Measurements from ENCODE around the gene FGFR3.

Gene FGFR3

DNA sequence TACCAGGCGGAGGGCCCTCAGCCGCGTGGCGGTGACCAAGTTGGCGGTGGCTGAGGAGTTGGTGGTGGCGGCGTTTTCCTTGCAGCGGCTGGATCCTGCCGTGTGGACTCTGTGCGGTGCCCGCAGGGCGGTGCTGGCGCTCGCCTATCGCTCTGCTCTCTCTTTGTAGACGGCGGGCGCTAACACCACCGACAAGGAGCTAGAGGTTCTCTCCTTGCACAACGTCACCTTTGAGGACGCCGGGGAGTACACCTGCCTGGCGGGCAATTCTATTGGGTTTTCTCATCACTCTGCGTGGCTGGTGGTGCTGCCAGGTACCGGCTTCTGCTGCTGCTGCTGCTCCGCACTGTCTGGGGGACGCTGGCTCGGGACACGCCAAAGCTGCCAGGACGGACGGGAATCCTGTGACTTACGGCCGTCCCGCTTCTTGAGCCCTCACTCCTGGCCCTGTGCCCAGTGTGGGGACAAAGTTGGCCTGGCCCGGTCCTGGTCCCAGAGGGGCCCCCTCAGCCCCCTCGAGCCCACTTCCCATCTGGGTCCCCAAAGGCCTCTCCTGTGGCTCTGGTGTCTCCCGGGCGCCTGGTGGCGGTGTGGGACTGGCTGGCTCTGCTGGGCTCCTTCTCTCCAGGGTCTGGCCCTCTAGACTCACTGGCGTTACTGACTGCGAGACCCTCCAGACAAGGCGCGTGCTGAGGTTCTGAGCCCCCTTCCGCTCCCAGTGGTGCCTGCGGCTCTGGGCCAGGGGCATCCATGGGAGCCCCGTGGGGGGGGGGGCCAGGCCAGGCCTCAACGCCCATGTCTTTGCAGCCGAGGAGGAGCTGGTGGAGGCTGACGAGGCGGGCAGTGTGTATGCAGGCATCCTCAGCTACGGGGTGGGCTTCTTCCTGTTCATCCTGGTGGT, 10.7 kb downstream of the FGFR3 start:
- DNase-seq, result no peak

DNA sequence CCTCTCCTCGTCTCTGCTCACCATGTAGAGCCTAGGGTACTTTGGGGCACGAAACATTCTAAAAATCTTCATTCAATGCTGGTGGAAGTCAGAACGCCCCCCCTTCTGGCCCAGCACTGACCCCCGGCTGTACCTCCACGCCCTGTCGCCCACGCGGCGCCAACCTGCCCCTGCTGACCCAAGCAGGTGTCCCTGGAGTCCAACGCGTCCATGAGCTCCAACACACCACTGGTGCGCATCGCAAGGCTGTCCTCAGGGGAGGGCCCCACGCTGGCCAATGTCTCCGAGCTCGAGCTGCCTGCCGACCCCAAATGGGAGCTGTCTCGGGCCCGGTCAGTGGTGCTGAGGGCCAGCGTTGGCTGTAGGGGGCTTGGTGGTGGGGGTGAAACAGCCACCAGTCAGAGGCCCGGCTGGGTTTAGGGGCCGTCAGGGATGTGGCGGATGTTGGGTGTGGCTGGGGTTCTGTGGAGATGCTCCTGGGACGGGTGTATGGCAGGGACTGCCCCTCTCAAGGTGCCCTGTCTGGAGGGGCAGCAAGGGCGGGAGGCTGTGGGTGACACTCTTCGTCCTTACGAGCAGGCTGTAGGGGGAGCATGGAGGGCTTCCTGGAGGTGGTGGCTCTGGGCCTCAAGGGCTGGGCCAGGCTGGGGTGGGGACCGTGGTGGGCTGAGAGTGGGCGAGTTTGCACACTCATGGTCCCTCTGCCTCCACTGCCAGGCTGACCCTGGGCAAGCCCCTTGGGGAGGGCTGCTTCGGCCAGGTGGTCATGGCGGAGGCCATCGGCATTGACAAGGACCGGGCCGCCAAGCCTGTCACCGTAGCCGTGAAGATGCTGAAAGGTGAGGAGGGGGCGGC, 11.8 kb downstream of the FGFR3 start:
- no peak for DNase-seq

DNA sequence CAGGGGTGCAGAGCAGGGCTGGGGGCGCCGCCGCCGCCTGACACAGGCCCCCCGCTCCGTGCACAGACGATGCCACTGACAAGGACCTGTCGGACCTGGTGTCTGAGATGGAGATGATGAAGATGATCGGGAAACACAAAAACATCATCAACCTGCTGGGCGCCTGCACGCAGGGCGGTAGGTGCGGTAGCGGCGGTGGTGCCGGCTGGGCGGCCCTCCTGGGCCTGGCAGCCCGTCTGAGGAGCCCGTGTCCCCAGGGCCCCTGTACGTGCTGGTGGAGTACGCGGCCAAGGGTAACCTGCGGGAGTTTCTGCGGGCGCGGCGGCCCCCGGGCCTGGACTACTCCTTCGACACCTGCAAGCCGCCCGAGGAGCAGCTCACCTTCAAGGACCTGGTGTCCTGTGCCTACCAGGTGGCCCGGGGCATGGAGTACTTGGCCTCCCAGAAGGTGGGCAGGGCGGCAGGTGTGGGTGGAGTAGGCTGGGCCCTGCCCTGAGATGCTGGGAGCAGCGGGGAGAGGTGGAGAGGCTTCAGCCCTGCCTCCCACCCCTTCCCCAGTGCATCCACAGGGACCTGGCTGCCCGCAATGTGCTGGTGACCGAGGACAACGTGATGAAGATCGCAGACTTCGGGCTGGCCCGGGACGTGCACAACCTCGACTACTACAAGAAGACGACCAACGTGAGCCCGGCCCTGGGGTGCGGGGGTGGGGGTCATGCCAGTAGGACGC, 12.6 kb downstream of the FGFR3 start:
- DNase-seq, result no peak

- DNase-seq, result no peak
Measured at GRCh38 chr4:1806223-1806564, 13.1 kb downstream of the FGFR3 start.

GRCh38 chr4:1806596-1807331, 13.7 kb downstream of the FGFR3 start:
- no peak for DNase-seq

DNA sequence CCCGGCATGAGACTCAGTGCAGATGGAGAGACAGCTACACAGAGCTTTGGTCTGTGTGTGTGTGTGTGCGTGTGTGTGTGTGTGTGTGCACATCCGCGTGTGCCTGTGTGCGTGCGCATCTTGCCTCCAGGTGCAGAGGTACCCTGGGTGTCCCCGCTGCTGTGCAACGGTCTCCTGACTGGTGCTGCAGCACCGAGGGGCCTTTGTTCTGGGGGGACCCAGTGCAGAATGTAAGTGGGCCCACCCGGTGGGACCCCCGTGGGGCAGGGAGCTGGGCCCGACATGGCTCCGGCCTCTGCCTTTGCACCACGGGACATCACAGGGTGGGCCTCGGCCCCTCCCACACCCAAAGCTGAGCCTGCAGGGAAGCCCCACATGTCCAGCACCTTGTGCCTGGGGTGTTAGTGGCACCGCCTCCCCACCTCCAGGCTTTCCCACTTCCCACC, 14.3 kb downstream of the FGFR3 start:
- no peak for DNase-seq

DNA sequence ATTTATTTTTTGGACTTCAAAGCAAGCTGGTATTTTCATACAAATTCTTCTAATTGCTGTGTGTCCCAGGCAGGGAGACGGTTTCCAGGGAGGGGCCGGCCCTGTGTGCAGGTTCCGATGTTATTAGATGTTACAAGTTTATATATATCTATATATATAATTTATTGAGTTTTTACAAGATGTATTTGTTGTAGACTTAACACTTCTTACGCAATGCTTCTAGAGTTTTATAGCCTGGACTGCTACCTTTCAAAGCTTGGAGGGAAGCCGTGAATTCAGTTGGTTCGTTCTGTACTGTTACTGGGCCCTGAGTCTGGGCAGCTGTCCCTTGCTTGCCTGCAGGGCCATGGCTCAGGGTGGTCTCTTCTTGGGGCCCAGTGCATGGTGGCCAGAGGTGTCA, 15.3 kb downstream of the FGFR3 start:
- DNase-seq, result no peak

DNA sequence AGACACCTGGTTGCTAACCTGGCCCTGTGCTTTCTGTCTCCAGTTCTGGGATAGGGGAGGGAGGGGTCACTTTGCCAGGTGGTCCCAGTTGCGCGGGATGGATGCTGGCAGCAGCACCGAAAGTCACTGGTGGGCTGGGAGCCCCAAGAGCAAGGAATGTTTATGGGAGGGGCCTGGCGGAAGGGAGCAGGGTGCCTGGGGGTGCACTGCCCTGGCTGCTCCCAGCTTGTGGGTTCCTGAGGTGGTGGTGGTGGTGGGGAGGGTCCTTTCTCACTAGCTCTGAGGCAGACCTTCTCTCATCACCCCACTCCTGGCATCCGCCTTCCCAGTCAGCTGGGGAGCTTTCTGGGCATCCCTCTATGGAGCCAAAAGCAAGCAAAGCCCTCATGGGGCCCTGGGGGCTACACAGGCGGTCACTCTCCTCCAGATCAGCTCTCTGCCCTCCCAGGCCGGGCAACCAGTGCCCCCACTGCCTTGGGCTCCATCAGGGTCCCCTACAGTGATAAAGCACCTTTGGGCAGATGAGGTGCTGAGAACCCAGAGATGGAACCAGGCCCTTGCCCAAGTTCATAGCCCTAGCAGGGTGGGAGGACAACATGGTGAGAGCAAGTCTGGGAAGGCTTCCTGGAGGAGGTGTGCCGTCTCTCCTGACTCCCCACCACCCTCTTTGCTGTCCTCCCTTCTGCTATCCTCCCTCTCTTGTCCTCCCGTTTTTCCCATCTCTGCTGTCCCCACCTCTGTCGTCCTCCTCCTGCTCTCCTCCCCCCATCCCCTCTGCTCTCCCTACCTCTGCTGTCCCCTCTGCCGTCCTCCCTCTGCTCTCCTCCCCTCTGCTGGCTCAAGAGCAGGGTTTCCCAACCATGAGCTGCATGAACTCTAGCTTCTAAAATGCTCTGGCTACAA, 16.0 kb downstream of the FGFR3 start:
- DNase-seq, result no peak

GRCh38 chr4:1809754-1810502, 16.8 kb downstream of the FGFR3 start:
- peak in 1 of 2 experiments; percentile 6 for DNase-seq

GRCh38 chr4:1810765-1811164, 17.7 kb downstream of the FGFR3 start:
- DNase-seq, result no peak

- DNase-seq, result no peak
Measured at GRCh38 chr4:1812720-1813119, 19.6 kb downstream of the FGFR3 start.

GRCh38 chr4:1813231-1813630, 20.1 kb downstream of the FGFR3 start:
- DNase-seq, result no peak

GRCh38 chr4:1813915-1814314, 20.8 kb downstream of the FGFR3 start:
- DNase-seq, result no peak

GRCh38 chr4:1814453-1814852, 21.4 kb downstream of the FGFR3 start:
- no peak for DNase-seq

DNA sequence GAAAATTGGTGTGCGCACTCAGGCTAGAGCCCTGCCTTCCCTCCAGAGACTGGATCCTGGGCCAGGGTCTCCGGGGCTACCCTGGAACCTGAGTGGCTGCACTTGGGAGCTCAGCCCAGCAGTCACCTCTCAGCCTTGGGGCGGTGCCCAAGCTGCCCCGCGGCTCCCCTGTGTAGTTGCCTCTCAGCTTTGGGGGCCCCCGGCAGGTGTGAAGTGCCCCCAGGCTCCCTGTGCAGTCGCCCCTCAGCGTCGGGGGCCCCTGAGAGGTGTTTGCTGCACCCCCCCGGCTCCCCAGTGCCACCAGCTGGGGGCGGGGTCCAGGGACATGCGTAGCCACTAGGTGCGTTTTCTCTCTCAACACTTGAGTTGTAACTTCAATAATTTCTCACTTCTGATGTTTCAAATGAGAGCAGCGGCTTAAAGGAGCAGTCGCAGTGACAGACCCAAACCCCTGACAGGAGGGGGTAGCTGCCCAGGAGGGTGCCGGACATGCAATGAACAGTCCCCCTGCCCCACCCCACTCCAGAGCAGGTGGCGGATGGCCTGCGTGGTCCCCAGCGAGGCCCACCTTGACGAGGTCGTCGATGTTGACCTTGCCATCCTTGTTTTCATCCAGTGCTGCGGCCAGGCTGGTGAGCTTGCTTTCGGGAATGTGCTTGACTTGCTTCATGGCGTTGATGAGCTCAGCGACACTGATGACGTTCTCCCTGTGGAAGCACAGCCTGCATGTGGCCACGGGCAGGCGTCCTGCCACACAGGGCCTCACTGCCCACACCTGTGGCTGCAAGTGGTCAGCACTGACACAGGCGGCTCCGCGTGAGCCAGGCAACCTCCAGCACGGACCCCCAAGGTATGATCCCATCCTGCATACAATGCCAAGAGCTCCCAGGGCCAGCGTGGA, 22.3 kb downstream of the FGFR3 start:
- DNase-seq, result no peak

DNA sequence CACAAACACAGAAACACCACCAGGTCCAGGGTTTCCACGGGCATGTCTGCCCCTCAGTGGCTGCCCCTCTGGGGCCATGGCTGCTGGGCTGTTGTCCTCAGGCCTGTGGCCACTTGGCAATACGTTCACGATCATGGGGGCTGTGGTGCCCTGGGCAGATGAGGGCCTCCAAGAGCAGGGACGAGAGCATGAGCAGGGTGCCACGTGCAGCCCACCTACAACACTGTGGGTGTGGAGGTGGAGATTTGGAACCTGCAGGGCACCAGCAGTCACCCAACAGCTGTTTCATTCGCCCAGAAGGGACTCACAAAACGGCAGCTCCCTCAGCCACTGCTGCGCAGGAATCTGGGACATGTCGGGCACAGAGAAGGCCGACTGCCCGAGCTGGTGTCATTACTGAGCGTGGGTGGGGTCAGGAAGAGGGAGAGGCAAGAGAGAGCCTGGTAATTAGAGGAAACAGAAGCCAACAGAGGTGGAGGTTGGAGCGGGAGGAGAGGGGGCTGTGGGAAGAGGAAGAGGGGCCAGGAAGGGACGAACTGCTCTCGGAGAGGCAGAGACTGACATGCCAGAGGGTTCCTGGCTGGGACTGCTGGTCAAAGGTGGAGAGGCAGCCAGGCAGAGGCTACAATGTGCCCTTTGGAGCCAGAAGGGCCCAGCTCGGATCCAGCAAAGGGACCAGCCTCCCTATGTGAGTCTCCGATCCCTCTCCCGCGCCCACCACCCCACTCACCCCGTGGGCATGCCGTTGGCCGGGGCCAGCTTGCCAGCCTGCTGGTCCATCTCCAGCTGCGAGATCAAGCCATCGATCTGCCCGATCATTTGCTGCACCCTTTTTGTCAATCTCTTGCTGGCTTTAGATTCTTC, 23.1 kb downstream of the FGFR3 start:
- no peak for DNase-seq

DNA sequence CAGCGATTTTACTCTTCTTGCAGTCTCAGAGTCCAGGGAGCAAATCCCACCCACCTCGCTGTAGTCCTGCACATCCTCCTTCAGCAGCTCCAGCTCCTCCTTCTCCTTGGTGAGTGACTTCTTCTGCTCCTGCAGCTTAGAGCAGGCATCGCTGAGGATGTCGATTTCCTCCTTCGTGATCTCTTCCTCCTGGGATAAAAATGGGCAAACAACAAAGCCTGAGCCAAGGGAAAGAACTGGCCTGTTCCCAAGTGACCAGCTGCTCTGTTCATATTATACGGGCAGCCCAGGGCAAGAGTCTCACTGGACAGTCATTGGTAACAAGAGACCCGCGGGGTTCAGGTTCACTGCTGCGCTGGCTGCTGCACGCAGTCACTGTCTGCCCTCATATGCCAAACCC, 26.2 kb downstream of the FGFR3 start:
- no peak for DNase-seq

DNA sequence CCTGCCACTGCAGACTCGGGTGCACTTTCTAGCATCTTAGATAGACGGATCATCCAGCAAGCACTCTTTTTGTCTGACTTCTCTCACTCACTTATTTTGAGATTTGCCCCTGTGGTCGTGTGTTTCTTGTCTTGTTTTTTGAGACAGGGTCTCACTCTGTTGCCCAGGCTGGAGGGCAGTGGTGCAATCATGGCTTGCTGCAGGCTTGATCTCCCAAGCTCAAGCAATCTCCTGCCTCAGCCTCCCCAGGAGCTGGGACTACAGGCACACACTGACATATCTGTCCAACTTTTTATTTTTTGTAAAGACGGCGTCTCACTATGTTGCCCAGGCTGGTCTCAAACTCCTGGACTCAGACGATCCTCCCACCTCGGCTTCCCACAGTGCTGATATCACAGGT, 26.7 kb downstream of the FGFR3 start:
- DNase-seq, result no peak

Measured in NCI-H187 (cell line).